BLaER1 treated with 17β-estradiol and CSF1 and Interleukin-3, amounts not matched to agents 10 nM and 100 nM (cell line): ENCODE measurements around the gene SEPTIN10.
"Not testable (repeated sequence)": the region's sequence is repeated elsewhere in the genome, so short reads cannot be mapped to it uniquely, and the experiment has no call there.

Experiments
- H3K27ac ChIP-seq, 11 experiments: shearing (Covaris generic); formaldehyde crosslinking; 2 replicates each; pipeline ENCODE4 v1.8.1; 2022
- H3K27me3 ChIP-seq, 11 experiments: shearing (Covaris generic); formaldehyde crosslinking; 2 replicates each; pipeline ENCODE4 v1.8.1; 2022
- H3K36me3 ChIP-seq, 11 experiments: shearing (Covaris generic); formaldehyde crosslinking; 2 replicates each; pipeline ENCODE4 v1.8.1; 2022
- H3K4me1 ChIP-seq, 10 experiments: shearing (Covaris generic); formaldehyde crosslinking; 2 replicates each; pipeline ENCODE4 v1.8.1; 2022
- H3K4me2 ChIP-seq, 11 experiments: shearing (Covaris generic); formaldehyde crosslinking; 2 replicates each; pipeline ENCODE4 v1.8.1; 2022
- H3K4me3 ChIP-seq, 10 experiments: shearing (Covaris generic); formaldehyde crosslinking; 2 replicates each; pipeline ENCODE4 v1.8.1; 2022
- H3K9ac ChIP-seq, 11 experiments: shearing (Covaris generic); formaldehyde crosslinking; 2 replicates each; pipeline ENCODE4 v1.8.1; 2022
- H3K9me3 ChIP-seq, 11 experiments: shearing (Covaris generic); formaldehyde crosslinking; replicated peaks in 1 of 11; 2 replicates each; pipeline ENCODE4 v1.8.1; 2022
- H4K20me1 ChIP-seq, 11 experiments: shearing (Covaris generic); formaldehyde crosslinking; 2 replicates each; pipeline ENCODE4 v1.8.1; 2022
- Cebpa-rat ChIP-seq, 11 experiments: shearing (Covaris generic); IDR thresholded peaks; 2 replicates each; pipeline ENCODE4 v1.8.1; 2022

SEPTIN10 gene

GRCh38 chr2:109542384-109542783, 71.4 kb downstream of the SEPTIN10 start:
- Histone ChIP-seq H3K27ac (no peak overlapping the region), H3K27me3 (no peaks in the 10 kb centered on the region), H3K4me3 (no peak overlapping the region), H3K9ac (no peak overlapping the region), H3K4me2 (no peak overlapping the region), H4K20me1 (no peaks in the 10 kb centered on the region), H3K9me3 (peaks cover 0 to 3% (median 0%) of the 10 kb centered on the region in 11 experiments; a peak in 4 of 22 replicates), H3K36me3 (no peaks in the 10 kb centered on the region), H3K4me1 (peaks cover 0 to 21% (median 11%) of the 10 kb centered on the region in 10 experiments; a peak in 12 of 20 replicates)
- TF ChIP-seq Cebpa-rat (IDR thresholded peaks at IDR 0.05): no peak

DNA sequence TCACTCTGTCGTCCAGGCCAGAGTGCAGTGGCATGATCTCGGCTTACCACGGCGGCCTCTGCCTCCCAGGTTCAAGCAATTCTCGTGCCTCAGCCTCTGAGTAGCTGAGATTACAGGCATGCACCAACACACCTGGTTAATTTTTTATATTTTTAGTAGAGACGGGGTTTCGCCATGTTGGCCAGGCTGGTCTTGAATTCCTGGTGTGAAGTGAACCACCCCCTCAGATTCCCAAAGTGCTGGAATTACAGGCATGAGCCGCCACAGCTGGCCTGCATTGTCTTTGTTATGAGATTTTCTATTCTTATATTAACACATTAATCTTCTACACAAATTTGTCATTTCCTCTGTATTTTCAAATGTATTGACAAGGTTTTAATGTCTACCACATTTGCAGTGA, 75.2 kb downstream of the SEPTIN10 start:
- TF ChIP-seq Cebpa-rat (IDR thresholded peaks at IDR 0.05): no peak
- H3K4me2 ChIP-seq: no peak overlapping the region
- peaks cover 0 to 22% (median 11%) of the 10 kb centered on the region in 10 experiments; a peak in 12 of 20 replicates for H3K4me1 ChIP-seq
- H3K27ac ChIP-seq: no peak overlapping the region
- H3K9me3 ChIP-seq: peaks cover 8 to 22% (median 17%) of the 10 kb centered on the region in 11 experiments; a peak in 20 of 22 replicates
- H3K27me3 ChIP-seq: no peaks in the 10 kb centered on the region
- H4K20me1 ChIP-seq: no peaks in the 10 kb centered on the region
- no peak overlapping the region for H3K9ac ChIP-seq
- H3K36me3 ChIP-seq: no peaks in the 10 kb centered on the region
- H3K4me3 ChIP-seq: no peak overlapping the region

DNA sequence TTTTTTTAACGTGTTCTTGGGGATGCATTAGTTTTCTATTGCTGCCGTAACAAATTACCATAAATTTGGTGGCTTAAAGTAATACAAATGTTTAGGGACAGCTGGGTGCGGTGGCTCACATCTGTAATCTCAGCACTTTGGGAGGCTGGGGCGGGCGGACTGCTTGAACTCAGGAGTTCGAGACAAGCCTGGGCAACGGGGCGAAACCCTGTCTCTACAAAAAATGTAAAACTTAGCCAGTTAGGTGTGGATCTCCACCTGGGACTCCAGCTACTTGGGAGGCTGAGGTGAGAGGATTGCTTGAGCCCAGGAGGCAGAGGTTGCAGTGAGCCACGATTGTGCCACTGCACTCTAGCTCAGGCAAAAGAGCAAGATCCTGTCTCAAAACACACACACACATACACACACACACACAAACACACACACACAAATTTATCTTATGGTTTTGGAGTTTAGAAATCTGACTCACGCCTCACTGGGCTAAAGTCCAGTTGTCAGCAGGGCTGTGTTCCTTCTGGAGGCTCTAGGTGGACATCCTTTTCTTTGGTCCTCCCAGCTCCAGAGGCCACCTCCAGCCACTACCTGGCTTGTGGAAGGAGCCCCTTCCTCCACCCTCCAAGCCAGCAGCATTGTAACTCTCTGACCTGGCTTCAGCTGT, 76.1 kb downstream of the SEPTIN10 start:
- H3K27ac ChIP-seq: no peak overlapping the region
- peak overlapping the region in 1 of 11 experiments; percentile 9; a peak in 1 of 22 replicates for H3K4me2 ChIP-seq
- H4K20me1 ChIP-seq: no peaks in the 10 kb centered on the region
- H3K36me3 ChIP-seq: no peaks in the 10 kb centered on the region
- H3K9me3 ChIP-seq: peaks cover 8 to 22% (median 17%) of the 10 kb centered on the region in 11 experiments; a peak in 20 of 22 replicates
- H3K4me3 ChIP-seq: no peak overlapping the region
- no peak for TF ChIP-seq Cebpa-rat (IDR thresholded peaks at IDR 0.05)
- H3K9ac ChIP-seq: no peak overlapping the region
- H3K4me1 ChIP-seq: peaks cover 0 to 30% (median 16%) of the 10 kb centered on the region in 10 experiments; a peak in 13 of 20 replicates
- H3K27me3 ChIP-seq: no peaks in the 10 kb centered on the region

DNA sequence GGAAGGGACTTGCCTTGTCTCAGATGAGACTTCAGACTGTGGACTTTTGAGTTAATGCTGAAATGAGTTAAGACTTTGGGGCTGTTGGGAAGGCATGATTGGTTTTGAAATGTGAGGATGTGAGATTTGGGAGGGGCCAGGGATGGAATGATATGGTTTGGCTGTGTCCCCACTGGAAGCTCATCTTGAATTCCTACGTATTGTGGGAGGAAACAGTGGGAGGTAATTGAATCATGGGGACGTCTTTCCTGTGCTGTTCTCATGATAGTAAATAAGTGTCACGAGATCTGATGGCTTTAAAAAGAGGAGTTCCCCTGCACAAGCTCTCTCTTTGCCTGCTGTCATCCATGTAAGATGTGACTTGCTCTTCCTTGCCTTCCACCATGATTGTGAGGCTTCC, 77.2 kb downstream of the SEPTIN10 start:
- H3K4me1 ChIP-seq: peaks cover 0 to 42% (median 24%) of the 10 kb centered on the region in 10 experiments; a peak in 13 of 20 replicates
- H3K36me3 ChIP-seq, H3K9ac ChIP-seq, H4K20me1 ChIP-seq, H3K27ac ChIP-seq, H3K4me2 ChIP-seq, H3K27me3 ChIP-seq, H3K4me3 ChIP-seq: not testable (repeated sequence)
- peaks cover 8 to 22% (median 17%) of the 10 kb centered on the region in 11 experiments; a peak in 20 of 22 replicates for H3K9me3 ChIP-seq

DNA sequence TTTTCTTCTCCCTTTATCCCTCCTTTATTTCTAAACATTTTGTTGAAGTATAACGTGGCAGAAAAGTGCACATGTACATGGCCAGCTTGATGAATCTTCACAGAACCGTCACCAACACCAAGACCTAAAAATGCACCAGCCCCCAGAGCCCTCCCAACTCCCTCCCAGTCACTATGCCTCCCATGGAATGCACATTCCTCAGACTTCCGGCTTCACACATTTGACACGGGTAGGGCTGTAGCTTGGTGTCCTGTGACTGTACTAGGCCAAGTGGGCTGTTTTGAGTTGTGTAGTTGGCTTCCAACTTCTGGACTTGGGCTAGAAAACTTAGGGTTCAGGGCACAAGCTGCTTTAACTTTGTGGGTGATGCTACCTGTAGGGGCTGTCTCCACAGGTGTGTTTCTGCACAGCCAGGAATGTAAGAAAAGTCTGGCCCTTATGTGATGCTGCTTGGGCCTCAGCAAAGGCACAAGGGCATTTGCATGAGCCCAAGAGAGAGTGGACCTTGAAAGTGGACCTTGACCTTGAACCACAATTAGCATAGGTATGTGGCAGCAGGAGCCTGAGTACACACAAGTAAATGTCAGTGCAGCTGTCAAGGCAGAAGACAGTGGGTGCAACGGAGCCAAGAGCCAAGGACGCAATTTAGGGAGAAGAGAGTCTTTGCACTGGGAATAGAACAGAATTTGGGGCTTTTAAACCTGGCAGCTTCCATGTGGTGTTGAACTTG, 78.4 kb downstream of the SEPTIN10 start:
- Histone ChIP-seq H3K36me3 (no peaks in the 10 kb centered on the region), H3K27me3 (no peaks in the 10 kb centered on the region), H3K27ac (no peak overlapping the region), H3K4me2 (no peak overlapping the region), H3K4me3 (no peak overlapping the region), H3K4me1 (peaks cover 0 to 52% (median 34%) of the 10 kb centered on the region in 10 experiments; a peak in 14 of 20 replicates), H3K9me3 (peaks cover 8 to 22% (median 17%) of the 10 kb centered on the region in 11 experiments; a peak in 20 of 22 replicates), H3K9ac (no peak overlapping the region), H4K20me1 (no peaks in the 10 kb centered on the region)
- no peak for TF ChIP-seq Cebpa-rat (IDR thresholded peaks at IDR 0.05)

- Histone ChIP-seq H3K4me3 (no peak overlapping the region), H3K9me3 (peaks cover 8 to 22% (median 17%) of the 10 kb centered on the region in 11 experiments; a peak in 20 of 22 replicates), H3K9ac (no peak overlapping the region), H3K36me3 (no peaks in the 10 kb centered on the region), H3K4me1 (peaks cover 0 to 52% (median 39%) of the 10 kb centered on the region in 10 experiments; a peak in 16 of 20 replicates), H3K4me2 (no peak overlapping the region; a peak in 2 of 22 replicates), H3K27me3 (no peaks in the 10 kb centered on the region), H4K20me1 (no peaks in the 10 kb centered on the region), H3K27ac (no peak overlapping the region)
- no peak for TF ChIP-seq Cebpa-rat (IDR thresholded peaks at IDR 0.05)
These were observed 79.9 kb downstream of the SEPTIN10 start for GRCh38 chr2:109533823-109534222.

- Histone ChIP-seq H3K4me3 (no peak overlapping the region), H3K36me3 (no peaks in the 10 kb centered on the region), H3K9ac (no peak overlapping the region), H3K27ac (no peak overlapping the region), H3K4me2 (peak overlapping the region in 8 of 11 experiments; percentile 1 to 85 (median 30); a peak in 9 of 22 replicates), H3K9me3 (peaks cover 8 to 22% (median 17%) of the 10 kb centered on the region in 11 experiments; a peak in 20 of 22 replicates), H3K4me1 (peaks cover 0 to 63% (median 50%) of the 10 kb centered on the region in 10 experiments; a peak in 16 of 20 replicates), H3K27me3 (no peaks in the 10 kb centered on the region), H4K20me1 (no peaks in the 10 kb centered on the region)
- no peak for TF ChIP-seq Cebpa-rat (IDR thresholded peaks at IDR 0.05)
These were observed 81.1 kb downstream of the SEPTIN10 start for GRCh38 chr2:109532728-109533076.

GRCh38 chr2:109531896-109532727, 81.7 kb downstream of the SEPTIN10 start:
- no peaks in the 10 kb centered on the region for H3K27me3 ChIP-seq
- no peak overlapping the region for H3K4me3 ChIP-seq
- peaks cover 7 to 18% (median 12%) of the 10 kb centered on the region in 11 experiments; a peak in 20 of 22 replicates for H3K9me3 ChIP-seq
- H3K4me1 ChIP-seq: peaks cover 0 to 69% (median 56%) of the 10 kb centered on the region in 10 experiments; a peak in 16 of 20 replicates
- no peak overlapping the region for H3K9ac ChIP-seq
- H3K27ac ChIP-seq: no peak overlapping the region
- no peak for TF ChIP-seq Cebpa-rat (IDR thresholded peaks at IDR 0.05)
- H4K20me1 ChIP-seq: no peaks in the 10 kb centered on the region
- no peaks in the 10 kb centered on the region for H3K36me3 ChIP-seq
- H3K4me2 ChIP-seq: peak overlapping the region in 8 of 11 experiments; percentile 1 to 85 (median 30); a peak in 9 of 22 replicates
